HepG2 (cell line): ENCODE results near the gene CDH13. TPM values are rescaled to one million over a fixed set of nuclear protein-coding genes. Genes with fewer than 3 reads are reported as not detected.

ENCODE experiments used
- ATAC-seq: fragments of 200-7000 bp; cut with Tn5 transposase; 3 replicates; pipeline ENCODE4 v1.9.1; 2020; ENCODE audit warnings: mild to moderate bottlenecking, moderate library complexity
- BruUV-seq: library from RNA; stranded (reverse); fragments of 400-500 nt; replicated peaks from 2 replicates; lab custom pipeline; 2021; lab: Mats Ljungman, UMichigan
- CTCF ChIA-PET: fragments of 300-600 bp; formaldehyde crosslinking; extraction: SDS; loops from one replicate; lab custom pipeline; 2021; ENCODE audit warnings: low total read pairs, inconsistent platforms, low intra/inter-chr PET ratio; lab: Yijun Ruan, JAX
- POLR2A ChIA-PET: fragments of 350-600 bp; sonication (Branson Sonifier 250); formaldehyde crosslinking; loops from one replicate; lab custom pipeline; 2020; ENCODE audit warnings: antibody characterized with exemption, inconsistent platforms; lab: Yijun Ruan, JAX
- DNase-seq: peaks from one replicate; pipeline ENCODE4 v3.0.0-alpha.2; 2015; ENCODE audit warnings: low spot score
- FAIRE-seq: peaks from 3 replicates; lab custom pipeline; 2011; peaks lifted over from hg19 to GRCh38; lab: Jason Lieb, UNC
- H2AFZ ChIP-seq: one replicate; pipeline ENCODE4 v1.6.1; 2011; ENCODE audit warnings: low read length, inconsistent platforms
- H3K27ac ChIP-seq: fragments of 300-600 bp; 3 replicates; pipeline ENCODE4 v1.8.0; 2011; ENCODE audit warnings: mixed run types, mild to moderate bottlenecking, mixed read lengths, low read length, inconsistent platforms; ENCODE audit not compliant: insufficient read depth; ENCODE audit errors: extremely low read length
- H3K27me3 ChIP-seq, 2 experiments: fragments of 200-600 bp in 1 of 2; 2 replicates in 1 of 2; 3 replicates in 1 of 2; pipeline versions ENCODE4 v1.6.0 to v1.8.0; 2011; ENCODE audit warnings: low read length in 2 of 2, mild to moderate bottlenecking in 2 of 2, moderate library complexity in 2 of 2, inconsistent platforms in 1 of 2; ENCODE audit not compliant: insufficient read depth in 2 of 2, control insufficient read depth in 1 of 2
- H3K36me3 ChIP-seq, 2 experiments: fragments of 200-600 bp in 1 of 2; replicated peaks in 1 of 2; 2 replicates in 1 of 2; 3 replicates in 1 of 2; pipeline versions ENCODE4 v1.5.1 to v1.8.0; 2011; ENCODE audit warnings: low read length in 2 of 2, inconsistent platforms in 1 of 2; ENCODE audit not compliant: insufficient read depth in 2 of 2, control insufficient read depth in 1 of 2
- H3K4me1 ChIP-seq: 2 replicates; pipeline ENCODE4 v1.5.1; 2012; ENCODE audit warnings: low read length, inconsistent platforms; ENCODE audit not compliant: insufficient read depth
- H3K4me2 ChIP-seq: 2 replicates; pipeline ENCODE4 v1.6.0; 2011; ENCODE audit warnings: low read depth, low read length, inconsistent platforms
- H3K4me3 ChIP-seq, 3 experiments: fragments of 200-600 bp in 1 of 3; sonication (generic), shearing (Covaris generic) in 1 of 3; replicated peaks in 1 of 3; 2 replicates each; pipeline ENCODE4 v1.5.1; 2011 to 2016; ENCODE audit warnings: low read length in 3 of 3, inconsistent platforms in 2 of 3, low read depth in 2 of 3, mild to moderate bottlenecking in 2 of 3, control low read depth in 1 of 3, mixed read lengths in 1 of 3; ENCODE audit not compliant: insufficient read depth in 1 of 3
- H3K79me2 ChIP-seq: one replicate; pipeline ENCODE4 v1.6.1; 2011; ENCODE audit warnings: low read length, inconsistent platforms; ENCODE audit not compliant: insufficient read depth
- H3K9ac ChIP-seq: 2 replicates; pipeline ENCODE4 v1.6.0; 2011; ENCODE audit warnings: mild to moderate bottlenecking, low read depth, low read length, inconsistent platforms; ENCODE audit not compliant: insufficient read depth
- H3K9me3 ChIP-seq: 2 replicates; pipeline ENCODE4 v1.5.1; 2012; ENCODE audit warnings: mild to moderate bottlenecking, low read length
- H4K20me1 ChIP-seq: 2 replicates; pipeline ENCODE4 v1.6.0; 2011; ENCODE audit warnings: inconsistent platforms, mild to moderate bottlenecking, low read length, moderate library complexity; ENCODE audit not compliant: insufficient read depth
- KAT8 ChIP-seq: IDR thresholded peaks from 2 replicates; pipeline ENCODE4 v1.6.1; 2016; ENCODE audit warnings: missing genetic modification reagents, missing compliant biosample characterization
- ZNF605 ChIP-seq: sonication (generic); formaldehyde crosslinking; IDR thresholded peaks from 2 replicates; pipeline ENCODE4 v1.8.0; 2022; ENCODE audit warnings: mild to moderate bottlenecking, missing genetic modification reagents
- WGBS: methylation state at CpG from one replicate; pipeline ENCODE4 v1.1.6; 2017; ENCODE audit warnings: low lambda C conversion rate; 5-methylcytosine and 5-hydroxymethylcytosine counted together
- in situ Hi-C: cut with HindIII; loops from 2 replicates; pipeline ENCODE4 v1.10.0; 2017; ENCODE audit warnings: low pct_unique_long_range_greater_than_20kb; ENCODE audit not compliant: extremely low pct_ligation_motif_present
- intact Hi-C: fragments of 100-400 bp; cut with micrococcal nuclease; formaldehyde crosslinking; loops from one replicate; pipeline ENCODE4 v1.10.0; 2022; ENCODE audit not compliant: unreplicated experiment
- polyA plus RNA-seq, 8 experiments: library from polyadenylated mRNA; depleted of rRNA in 3 of 8; stranded (reverse) in 7 of 8; unstranded in 1 of 8; fragments of >200 nt; fragmentation: Illumina TruSeq in 4 of 8; extraction: Trizol in 4 of 8; gene quantifications; 2 replicates each; pipeline versions ENCODE4 v1.2.1 to v1.2.3, GENCODE V29; 2011 to 2016; ENCODE audit warnings: low read depth in 4 of 8, missing spikeins in 1 of 8, mixed read lengths in 1 of 8; ENCODE audit not compliant: insufficient read depth in 1 of 8
- total RNA-seq, 5 experiments: library from RNA; depleted of rRNA; stranded (reverse); fragments of >200 nt; fragmentation: Illumina TruSeq; extraction: Trizol; gene quantifications; 2 replicates each; pipeline ENCODE4 v1.2.3, GENCODE V29; 2016; ENCODE audit warnings: low read depth in 1 of 5
- TF ChIP-seq, protein P1 (sequence below): IDR thresholded peaks from 2 replicates; pipeline ENCODE4 v1.6.1; 2016; ENCODE audit warnings: missing biosample characterization, missing genetic modification reagents, low read depth
- TF ChIP-seq, protein P2 (sequence below): sonication (generic); formaldehyde crosslinking; IDR thresholded peaks from 2 replicates; pipeline ENCODE4 v1.5.0; 2020; ENCODE audit warnings: mild to moderate bottlenecking, missing genetic modification reagents, borderline replicate concordance
- TF ChIP-seq, protein P3 (sequence below): sonication (generic); formaldehyde crosslinking; IDR thresholded peaks from 2 replicates; pipeline ENCODE4 v1.8.0; 2022; ENCODE audit warnings: low read depth, missing genetic modification reagents
- TF ChIP-seq, protein P4 (sequence below): sonication (generic); formaldehyde crosslinking; IDR thresholded peaks from 2 replicates; pipeline ENCODE4 v1.9.0; 2022; ENCODE audit warnings: low read depth, missing genetic modification reagents

The CDH13 gene
- total and polyA plus RNA-seq, 2 of the 13 experiments (the other 11 are each of a cell fraction or from before 2014, with no cell fraction given): not detected

DNA sequence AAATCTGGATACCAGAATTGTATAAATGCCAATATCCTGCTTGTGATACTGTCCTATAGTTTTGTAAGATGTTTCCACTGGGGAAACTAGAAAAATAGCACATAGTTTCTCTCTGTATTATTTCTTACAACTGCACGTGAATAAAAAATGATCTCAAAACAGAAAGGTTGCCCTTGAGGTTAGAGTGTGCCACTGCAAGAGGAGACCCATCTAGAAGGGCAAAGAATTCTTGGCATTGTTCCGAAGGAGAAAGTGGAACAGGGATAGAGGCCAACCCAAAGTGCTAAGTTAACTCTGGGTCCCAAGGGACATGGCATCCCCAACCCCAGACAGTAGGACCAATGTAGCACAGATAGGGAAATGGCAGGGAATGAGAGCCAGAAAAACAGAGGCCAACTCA lies 703.5 kb downstream of the CDH13 start:
- no peak overlapping the region for H3K9ac ChIP-seq
- no TSS peak for BruUV-seq
- 2% methylated on average over 2 of the region's 2 CpGs for WGBS
- H3K27ac ChIP-seq: no peak overlapping the region
- H2AFZ ChIP-seq: no peak overlapping the region
- POLR2A ChIA-PET: no interaction called here
- no peak for DNase-seq
- no peak overlapping the region for H3K4me3 ChIP-seq
- CTCF ChIA-PET: no interaction called here
- in situ Hi-C loops (no loop called here), intact Hi-C loops (no loop called here)
- H3K4me1 ChIP-seq: no peaks in the 10 kb centered on the region
- TF ChIP-seq KAT8 (CRISPR knock-in tag): no peak
- TF ChIP-seq, protein P1, sequence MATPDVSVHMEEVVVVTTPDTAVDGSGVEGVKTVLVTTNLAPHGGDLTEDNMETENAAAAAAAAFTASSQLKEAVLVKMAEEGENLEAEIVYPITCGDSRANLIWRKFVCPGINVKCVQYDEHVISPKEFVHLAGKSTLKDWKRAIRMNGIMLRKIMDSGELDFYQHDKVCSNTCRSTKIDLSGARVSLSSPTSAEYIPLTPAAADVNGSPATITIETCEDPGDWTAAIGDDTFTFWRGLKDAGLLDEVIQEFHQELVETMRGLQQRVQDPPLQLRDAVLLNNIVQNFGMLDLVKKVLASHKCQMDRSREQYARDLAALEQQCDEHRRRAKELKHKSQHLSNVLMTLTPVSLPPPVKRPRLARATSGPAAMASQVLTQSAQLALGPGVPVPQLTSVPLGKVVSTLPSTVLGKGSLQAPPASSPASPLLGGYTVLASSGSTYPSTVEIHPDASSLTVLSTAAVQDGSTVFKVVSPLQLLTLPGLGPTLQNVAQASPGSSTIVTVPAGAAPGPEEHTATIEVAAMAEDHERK (CRISPR knock-in tag): no peak
- TF ChIP-seq, protein P2, sequence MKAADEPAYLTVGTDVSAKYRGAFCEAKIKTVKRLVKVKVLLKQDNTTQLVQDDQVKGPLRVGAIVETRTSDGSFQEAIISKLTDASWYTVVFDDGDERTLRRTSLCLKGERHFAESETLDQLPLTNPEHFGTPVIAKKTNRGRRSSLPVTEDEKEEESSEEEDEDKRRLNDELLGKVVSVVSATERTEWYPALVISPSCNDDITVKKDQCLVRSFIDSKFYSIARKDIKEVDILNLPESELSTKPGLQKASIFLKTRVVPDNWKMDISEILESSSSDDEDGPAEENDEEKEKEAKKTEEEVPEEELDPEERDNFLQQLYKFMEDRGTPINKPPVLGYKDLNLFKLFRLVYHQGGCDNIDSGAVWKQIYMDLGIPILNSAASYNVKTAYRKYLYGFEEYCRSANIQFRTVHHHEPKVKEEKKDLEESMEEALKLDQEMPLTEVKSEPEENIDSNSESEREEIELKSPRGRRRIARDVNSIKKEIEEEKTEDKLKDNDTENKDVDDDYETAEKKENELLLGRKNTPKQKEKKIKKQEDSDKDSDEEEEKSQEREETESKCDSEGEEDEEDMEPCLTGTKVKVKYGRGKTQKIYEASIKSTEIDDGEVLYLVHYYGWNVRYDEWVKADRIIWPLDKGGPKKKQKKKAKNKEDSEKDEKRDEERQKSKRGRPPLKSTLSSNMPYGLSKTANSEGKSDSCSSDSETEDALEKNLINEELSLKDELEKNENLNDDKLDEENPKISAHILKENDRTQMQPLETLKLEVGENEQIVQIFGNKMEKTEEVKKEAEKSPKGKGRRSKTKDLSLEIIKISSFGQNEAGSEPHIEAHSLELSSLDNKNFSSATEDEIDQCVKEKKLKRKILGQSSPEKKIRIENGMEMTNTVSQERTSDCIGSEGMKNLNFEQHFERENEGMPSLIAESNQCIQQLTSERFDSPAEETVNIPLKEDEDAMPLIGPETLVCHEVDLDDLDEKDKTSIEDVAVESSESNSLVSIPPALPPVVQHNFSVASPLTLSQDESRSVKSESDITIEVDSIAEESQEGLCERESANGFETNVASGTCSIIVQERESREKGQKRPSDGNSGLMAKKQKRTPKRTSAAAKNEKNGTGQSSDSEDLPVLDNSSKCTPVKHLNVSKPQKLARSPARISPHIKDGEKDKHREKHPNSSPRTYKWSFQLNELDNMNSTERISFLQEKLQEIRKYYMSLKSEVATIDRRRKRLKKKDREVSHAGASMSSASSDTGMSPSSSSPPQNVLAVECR (CRISPR knock-in tag): no peak
- TF ChIP-seq, protein P3, sequence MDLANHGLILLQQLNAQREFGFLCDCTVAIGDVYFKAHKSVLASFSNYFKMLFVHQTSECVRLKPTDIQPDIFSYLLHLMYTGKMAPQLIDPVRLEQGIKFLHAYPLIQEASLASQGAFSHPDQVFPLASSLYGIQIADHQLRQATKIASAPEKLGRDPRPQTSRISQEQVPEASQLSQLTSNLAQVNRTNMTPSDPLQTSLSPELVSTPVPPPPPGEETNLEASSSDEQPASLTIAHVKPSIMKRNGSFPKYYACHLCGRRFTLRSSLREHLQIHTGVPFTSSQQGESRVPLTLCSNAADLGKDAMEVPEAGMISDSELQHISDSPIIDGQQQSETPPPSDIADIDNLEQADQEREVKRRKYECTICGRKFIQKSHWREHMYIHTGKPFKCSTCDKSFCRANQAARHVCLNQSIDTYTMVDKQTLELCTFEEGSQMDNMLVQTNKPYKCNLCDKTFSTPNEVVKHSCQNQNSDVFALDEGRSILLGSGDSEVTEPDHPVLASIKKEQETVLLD (CRISPR knock-in tag): no peak
- TF ChIP-seq, protein P4, sequence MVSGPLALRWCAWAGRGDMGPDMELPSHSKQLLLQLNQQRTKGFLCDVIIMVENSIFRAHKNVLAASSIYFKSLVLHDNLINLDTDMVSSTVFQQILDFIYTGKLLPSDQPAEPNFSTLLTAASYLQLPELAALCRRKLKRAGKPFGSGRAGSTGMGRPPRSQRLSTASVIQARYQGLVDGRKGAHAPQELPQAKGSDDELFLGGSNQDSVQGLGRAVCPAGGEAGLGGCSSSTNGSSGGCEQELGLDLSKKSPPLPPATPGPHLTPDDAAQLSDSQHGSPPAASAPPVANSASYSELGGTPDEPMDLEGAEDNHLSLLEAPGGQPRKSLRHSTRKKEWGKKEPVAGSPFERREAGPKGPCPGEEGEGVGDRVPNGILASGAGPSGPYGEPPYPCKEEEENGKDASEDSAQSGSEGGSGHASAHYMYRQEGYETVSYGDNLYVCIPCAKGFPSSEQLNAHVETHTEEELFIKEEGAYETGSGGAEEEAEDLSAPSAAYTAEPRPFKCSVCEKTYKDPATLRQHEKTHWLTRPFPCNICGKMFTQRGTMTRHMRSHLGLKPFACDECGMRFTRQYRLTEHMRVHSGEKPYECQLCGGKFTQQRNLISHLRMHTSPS (CRISPR knock-in tag): no peak
- TF ChIP-seq ZNF605 (CRISPR knock-in tag): no peak
- H3K79me2 ChIP-seq: no peaks in the 10 kb centered on the region
- FAIRE-seq: no peak
- no peaks in the 10 kb centered on the region for H3K36me3 ChIP-seq
- no peaks in the 10 kb centered on the region for H3K27me3 ChIP-seq
- H3K9me3 ChIP-seq: no peaks in the 10 kb centered on the region
- no peak for ATAC-seq
- H3K4me2 ChIP-seq: no peak overlapping the region
- H4K20me1 ChIP-seq: no peaks in the 10 kb centered on the region
